IMR-90 (cell line): ENCODE data around the gene TRIM47.

Source experiments
- CEBPB ChIP-seq: IDR thresholded peaks from 2 replicates; pipeline ENCODE4 v1.6.1; 2012; ENCODE audit warnings: low read depth, low read length, improper control_type of control experiment
- CTCF ChIP-seq: conservative IDR thresholded peaks from 2 replicates; pipeline ENCODE4 v1.5.1; 2012; ENCODE audit warnings: mild to moderate bottlenecking, low read depth, low read length, improper control_type of control experiment
- ELK1 ChIP-seq: fragments of 150-350 bp; IDR thresholded peaks from 2 replicates; pipeline ENCODE4 v1.6.1; 2016; ENCODE audit warnings: low read depth, mild to moderate bottlenecking, low read length, moderate library complexity, borderline replicate concordance
- FOS ChIP-seq: fragments of 150-350 bp; IDR thresholded peaks from 2 replicates; pipeline ENCODE4 v1.6.1; 2016; ENCODE audit warnings: low read depth, low read length
- MAFK ChIP-seq: IDR thresholded peaks from 2 replicates; pipeline ENCODE4 v1.6.1; 2012; ENCODE audit warnings: low read depth, low read length, improper control_type of control experiment
- MAZ ChIP-seq: IDR thresholded peaks from 2 replicates; pipeline ENCODE4 v1.6.1; 2012; ENCODE audit warnings: low read depth, mild to moderate bottlenecking, low read length, improper control_type of control experiment, moderate library complexity, borderline replicate concordance
- MXI1 ChIP-seq: IDR thresholded peaks from 2 replicates; pipeline ENCODE4 v1.6.1; 2012; ENCODE audit warnings: low read depth, mild to moderate bottlenecking, low read length, moderate library complexity, borderline replicate concordance
- POLR2A ChIP-seq: IDR thresholded peaks from 2 replicates; pipeline ENCODE4 v1.6.1; 2012; ENCODE audit warnings: mild to moderate bottlenecking, low read depth, low read length
- RAD21 ChIP-seq: IDR thresholded peaks from 2 replicates; pipeline ENCODE4 v1.6.1; 2012; ENCODE audit warnings: low read length, improper control_type of control experiment
- RCOR1 ChIP-seq: IDR thresholded peaks from 2 replicates; pipeline ENCODE4 v1.6.1; 2012; ENCODE audit warnings: mild to moderate bottlenecking, low read length, improper control_type of control experiment; ENCODE audit not compliant: insufficient replicate concordance
- RFX5 ChIP-seq: IDR thresholded peaks from 2 replicates; pipeline ENCODE4 v1.8.0; 2012; ENCODE audit warnings: low read depth, mild to moderate bottlenecking, low read length, moderate library complexity
- SMC3 ChIP-seq: fragments of 150-350 bp; IDR thresholded peaks from 2 replicates; pipeline ENCODE4 v1.6.1; 2016; ENCODE audit warnings: low read depth, mild to moderate bottlenecking, antibody characterized with exemption, low read length, moderate library complexity
- TF ChIP-seq, protein P1 (sequence below): fragments of 150-350 bp; IDR thresholded peaks from 2 replicates; pipeline ENCODE4 v1.6.1; 2017; ENCODE audit warnings: mild to moderate bottlenecking, antibody characterized with exemption, low read length, low read depth

- no peak for TF ChIP-seq CTCF
- TF ChIP-seq POLR2A = no peak
- TF ChIP-seq RAD21 = no peak
- TF ChIP-seq, protein P1, sequence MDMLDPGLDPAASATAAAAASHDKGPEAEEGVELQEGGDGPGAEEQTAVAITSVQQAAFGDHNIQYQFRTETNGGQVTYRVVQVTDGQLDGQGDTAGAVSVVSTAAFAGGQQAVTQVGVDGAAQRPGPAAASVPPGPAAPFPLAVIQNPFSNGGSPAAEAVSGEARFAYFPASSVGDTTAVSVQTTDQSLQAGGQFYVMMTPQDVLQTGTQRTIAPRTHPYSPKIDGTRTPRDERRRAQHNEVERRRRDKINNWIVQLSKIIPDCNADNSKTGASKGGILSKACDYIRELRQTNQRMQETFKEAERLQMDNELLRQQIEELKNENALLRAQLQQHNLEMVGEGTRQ = no peak
- no peak for TF ChIP-seq RFX5
- TF ChIP-seq MAFK = no peak
- TF ChIP-seq MXI1 = no peak
- TF ChIP-seq MAZ = no peak
- TF ChIP-seq CEBPB = no peak
- no peak for TF ChIP-seq RCOR1
- TF ChIP-seq ELK1 = no peak
- TF ChIP-seq SMC3 = no peak
- no peak for TF ChIP-seq FOS
These were observed 10.1 kb upstream of the TRIM47 start for GRCh38 chr17:75888484-75888883.
